ENCODE data around the gene GALNS. TPM values are rescaled to one million over a fixed set of nuclear protein-coding genes. Genes with fewer than 3 reads are reported as not detected.

The GALNS gene
- total and polyA plus RNA-seq, 7 donors: 4.8 to 15.4 (median 10.4) TPM

DNA sequence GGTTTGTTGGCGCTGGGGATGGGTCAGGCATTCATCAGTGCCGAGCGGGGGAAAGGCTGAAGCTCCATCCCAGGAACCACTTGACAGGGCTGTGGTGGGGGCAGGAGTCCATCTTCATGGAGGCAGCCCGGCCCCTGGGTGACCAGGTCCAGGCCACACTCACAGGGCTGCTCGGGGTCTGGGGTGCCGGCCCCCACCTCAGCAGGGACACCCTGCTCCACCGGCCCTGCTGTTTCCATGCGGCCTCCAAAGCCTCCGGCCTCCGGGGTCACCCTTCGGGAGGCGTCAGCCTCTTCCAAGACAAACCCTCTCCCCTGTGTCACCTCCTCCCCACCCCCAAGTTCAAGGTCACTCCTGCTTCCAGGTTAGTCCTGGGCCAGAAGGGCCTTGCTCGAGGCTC, 22.1 kb downstream of the GALNS start:
- no peaks in the 10 kb centered on the region for H3K27me3 ChIP-seq (ENCODE audit: insufficient read depth in 3 of 3, low read length in 2 of 3)
- ATAC-seq: no peak
- no peaks in the 10 kb centered on the region for H3K9me3 ChIP-seq
- TF ChIP-seq, protein P1, sequence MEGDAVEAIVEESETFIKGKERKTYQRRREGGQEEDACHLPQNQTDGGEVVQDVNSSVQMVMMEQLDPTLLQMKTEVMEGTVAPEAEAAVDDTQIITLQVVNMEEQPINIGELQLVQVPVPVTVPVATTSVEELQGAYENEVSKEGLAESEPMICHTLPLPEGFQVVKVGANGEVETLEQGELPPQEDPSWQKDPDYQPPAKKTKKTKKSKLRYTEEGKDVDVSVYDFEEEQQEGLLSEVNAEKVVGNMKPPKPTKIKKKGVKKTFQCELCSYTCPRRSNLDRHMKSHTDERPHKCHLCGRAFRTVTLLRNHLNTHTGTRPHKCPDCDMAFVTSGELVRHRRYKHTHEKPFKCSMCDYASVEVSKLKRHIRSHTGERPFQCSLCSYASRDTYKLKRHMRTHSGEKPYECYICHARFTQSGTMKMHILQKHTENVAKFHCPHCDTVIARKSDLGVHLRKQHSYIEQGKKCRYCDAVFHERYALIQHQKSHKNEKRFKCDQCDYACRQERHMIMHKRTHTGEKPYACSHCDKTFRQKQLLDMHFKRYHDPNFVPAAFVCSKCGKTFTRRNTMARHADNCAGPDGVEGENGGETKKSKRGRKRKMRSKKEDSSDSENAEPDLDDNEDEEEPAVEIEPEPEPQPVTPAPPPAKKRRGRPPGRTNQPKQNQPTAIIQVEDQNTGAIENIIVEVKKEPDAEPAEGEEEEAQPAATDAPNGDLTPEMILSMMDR (IDR thresholded peaks at IDR 0.05): no peak
- peaks cover 0 to 12% of the 10 kb centered on the region in 2 donors for H3K36me3 ChIP-seq (ENCODE audit: insufficient read depth in 1 of 2, low read depth in 1 of 2)
- H3K4me1 ChIP-seq: no peaks in the 10 kb centered on the region
- no peak overlapping the region for H3K4me3 ChIP-seq
- H3K27ac ChIP-seq: no peak overlapping the region
- WGBS, 3 donors: 94 to 95% (median 95%) methylated on average over 10 to 13 of the region's 13 CpGs
- DNase-seq: no peak
- intact Hi-C loops (cut with DNase I): no loop called here

DNA sequence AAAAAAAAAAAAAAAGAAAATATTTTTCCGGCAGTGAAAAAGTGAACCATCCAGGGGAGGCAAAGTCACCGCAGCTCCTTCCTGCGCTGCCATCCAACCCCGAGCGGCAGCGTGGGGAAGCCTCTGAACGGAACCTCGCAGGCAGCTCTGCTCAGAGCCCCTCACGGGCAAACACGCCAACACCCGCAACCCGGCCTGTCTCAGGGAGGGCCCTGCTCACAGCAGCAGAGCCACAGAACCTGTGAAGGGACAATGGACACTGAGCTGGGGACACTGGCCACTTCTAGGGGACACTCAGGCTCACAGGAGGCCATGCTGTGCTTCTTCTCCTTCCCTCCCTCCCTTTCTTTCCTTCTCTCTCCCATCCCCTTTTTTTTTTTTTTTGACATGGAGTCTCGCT, 23.7 kb downstream of the GALNS start:
- TF ChIP-seq, protein P1 (IDR thresholded peaks at IDR 0.05): no peak
- no peaks in the 10 kb centered on the region for H3K4me1 ChIP-seq
- no peak overlapping the region for H3K27ac ChIP-seq
- no peak overlapping the region for H3K4me3 ChIP-seq
- no peaks in the 10 kb centered on the region for H3K27me3 ChIP-seq (ENCODE audit: insufficient read depth in 3 of 3, low read length in 2 of 3)
- H3K36me3 ChIP-seq (ENCODE audit: insufficient read depth in 1 of 2, low read depth in 1 of 2): peaks cover 0 to 14% of the 10 kb centered on the region in 2 donors
- no peak for DNase-seq
- intact Hi-C loops (cut with DNase I): no loop called here
- H3K9me3 ChIP-seq: no peaks in the 10 kb centered on the region
- ATAC-seq: no peak
- 94 to 96% (median 94%) methylated on average over 12 to 13 of the region's 13 CpGs for WGBS, 3 donors

DNA sequence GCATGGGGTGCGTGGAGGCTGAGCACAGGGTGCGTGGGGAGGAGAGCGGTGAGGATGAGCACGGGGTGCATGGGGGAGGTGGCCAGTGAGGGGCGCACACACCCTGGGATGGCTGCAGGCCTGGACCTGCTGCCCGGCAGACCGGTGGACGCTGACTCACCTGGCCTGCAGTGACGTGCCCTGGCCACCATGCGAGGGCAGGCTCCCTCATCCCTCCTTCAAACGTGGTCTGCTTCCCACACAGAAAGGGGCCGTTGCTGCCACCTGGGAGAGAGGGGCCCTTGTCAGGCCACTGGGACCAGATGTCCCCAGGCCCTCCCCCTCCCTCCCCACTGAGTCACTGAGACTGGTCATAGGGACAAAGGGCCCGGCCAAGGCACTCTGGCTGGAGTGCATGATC, 24.9 kb downstream of the GALNS start:
- intact Hi-C loops (cut with DNase I): no loop called here
- WGBS, 3 donors: 63 to 75% (median 74%) methylated on average over 10 to 13 of the region's 13 CpGs
- Histone ChIP-seq H3K4me1 (no peaks in the 10 kb centered on the region), H3K9me3 (no peaks in the 10 kb centered on the region), H3K27ac (no peak overlapping the region), H3K4me3 (no peak overlapping the region), H3K27me3 (ENCODE audit: insufficient read depth in 3 of 3, low read length in 2 of 3) (no peaks in the 10 kb centered on the region), H3K36me3 (ENCODE audit: insufficient read depth in 1 of 2, low read depth in 1 of 2) (peaks cover 0 to 19% of the 10 kb centered on the region in 2 donors)
- no peak for DNase-seq
- TF ChIP-seq, protein P1 (IDR thresholded peaks at IDR 0.05): no peak
- ATAC-seq: peak; percentile 35 to 59 (median 45)

DNA sequence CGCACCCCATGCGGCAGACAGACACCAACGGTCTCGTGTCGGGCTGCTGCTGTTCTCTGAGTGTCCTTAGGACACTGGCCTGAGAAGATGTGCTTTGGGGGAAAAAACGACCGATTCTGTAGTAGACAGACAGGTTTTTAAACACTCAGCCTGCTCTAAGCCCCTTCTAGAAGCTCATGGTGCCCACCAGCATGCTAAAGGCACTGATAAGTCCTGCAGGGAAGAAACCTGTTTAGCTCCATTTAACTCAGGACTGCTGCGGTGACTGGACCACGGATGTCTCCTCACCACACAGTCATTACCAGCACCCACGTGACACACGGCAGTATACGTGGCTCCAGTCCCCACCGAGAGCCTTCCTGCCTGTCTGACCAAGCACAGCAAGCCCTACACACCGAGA, 26.0 kb downstream of the GALNS start:
- 91 to 93% (median 91%) methylated on average over 14 of the region's 14 CpGs for WGBS, 3 donors
- Histone ChIP-seq H3K9me3 (no peaks in the 10 kb centered on the region), H3K27me3 (ENCODE audit: insufficient read depth in 3 of 3, low read length in 2 of 3) (no peaks in the 10 kb centered on the region), H3K27ac (no peak overlapping the region), H3K4me1 (no peaks in the 10 kb centered on the region), H3K36me3 (ENCODE audit: insufficient read depth in 1 of 2, low read depth in 1 of 2) (peaks cover 0 to 19% of the 10 kb centered on the region in 2 donors), H3K4me3 (no peak overlapping the region)
- intact Hi-C loops (cut with DNase I): no loop called here
- TF ChIP-seq, protein P1 (IDR thresholded peaks at IDR 0.05): no peak
- ATAC-seq: no peak
- DNase-seq: no peak

DNA sequence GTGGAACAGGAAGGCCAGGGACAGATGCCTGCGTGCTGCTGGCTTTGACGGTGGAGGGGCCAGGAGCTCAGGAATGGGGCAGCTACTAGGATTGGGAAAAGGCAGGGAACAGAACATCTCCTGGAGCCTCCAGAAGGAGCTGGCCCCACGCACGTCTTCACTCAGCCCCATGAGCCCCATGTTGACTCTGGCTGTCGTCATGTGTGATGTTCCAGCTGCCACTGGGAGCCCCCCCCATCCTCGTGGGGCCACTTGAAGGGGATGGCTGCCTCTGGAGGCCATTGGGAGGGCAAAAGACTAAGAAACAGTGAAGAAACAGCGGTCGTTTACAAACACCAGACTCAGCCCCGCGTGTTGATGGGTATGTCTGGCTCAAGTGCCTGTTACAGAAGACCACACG, 26.5 kb downstream of the GALNS start:
- no peak overlapping the region for H3K27ac ChIP-seq
- H3K36me3 ChIP-seq (ENCODE audit: insufficient read depth in 1 of 2, low read depth in 1 of 2): peaks cover 0 to 16% of the 10 kb centered on the region in 2 donors

More for the DNA sequence above, 26.5 kb downstream of the GALNS start:
- Histone ChIP-seq H3K4me3 (no peak overlapping the region), H3K9me3 (no peaks in the 10 kb centered on the region), H3K27me3 (ENCODE audit: insufficient read depth in 3 of 3, low read length in 2 of 3) (no peaks in the 10 kb centered on the region), H3K4me1 (no peaks in the 10 kb centered on the region)
- TF ChIP-seq, protein P1 (IDR thresholded peaks at IDR 0.05): no peak
- WGBS, 3 donors: 78 to 84% (median 81%) methylated on average over 11 of the region's 11 CpGs
- ATAC-seq: no peak
- DNase-seq: no peak
- intact Hi-C loops (cut with DNase I): no loop called here
